ENCODE data around the gene EHF.

Gene EHF

GRCh38 chr11:34640050-34640923, 19.4 kb downstream of the EHF start:
- Histone ChIP-seq H2BK5ac (ENCODE audit: low read length) (no peak overlapping the region), H3K4me3 (ENCODE audit: low read length in 2 of 2) (no peak overlapping the region), H2BK12ac (ENCODE audit: low read length) (no peak overlapping the region), H3K23ac (ENCODE audit: low read depth, low read length, poor library complexity) (peak overlapping the region; percentile 34), H3K4me2 (ENCODE audit: insufficient read depth, low read length, poor library complexity, severe bottlenecking) (no peak overlapping the region), H2BK15ac (ENCODE audit: low read length) (no peak overlapping the region), H2AFZ (ENCODE audit: low read length) (peak overlapping the region; percentile 63), H3K9me3 (replicated peaks in 1 of 2; ENCODE audit: control insufficient read depth in 2 of 2, insufficient read depth in 1 of 2, low read depth in 1 of 2, low read length in 2 of 2) (no peaks in the 10 kb centered on the region), H2AK5ac (ENCODE audit: low read depth, low read length) (no peak overlapping the region), H4K91ac (ENCODE audit: low read depth, low read length, poor library complexity) (no peak overlapping the region), H3K79me1 (ENCODE audit: low read depth, low read length) (no peaks in the 10 kb centered on the region), H3K14ac (ENCODE audit: low read length) (no peak overlapping the region), H3K27me3 (ENCODE audit: control insufficient read depth in 3 of 3, insufficient read depth in 3 of 3, low read depth in 1 of 3, low read length in 3 of 3) (no peaks in the 10 kb centered on the region), H3K4ac (ENCODE audit: low read length) (no peak overlapping the region), H3K18ac (ENCODE audit: low read length) (peak overlapping the region; percentile 86), H3K4me1 (ENCODE audit: control insufficient read depth in 2 of 2, insufficient read depth in 1 of 2, low read depth in 1 of 2, low read length in 2 of 2) (peaks cover 6 to 7% of the 10 kb centered on the region in 2 donors), H3K27ac (replicated peaks; ENCODE audit: low read length) (no peak overlapping the region), H2BK120ac (ENCODE audit: low read depth, low read length) (no peak overlapping the region), H4K8ac (ENCODE audit: low read depth, low read length) (no peak overlapping the region), H3K9ac (ENCODE audit: low read depth, low read length, poor library complexity) (no peak overlapping the region), H3K36me3 (replicated peaks in 1 of 2; ENCODE audit: control insufficient read depth in 2 of 2, insufficient read depth in 2 of 2, low read length in 2 of 2) (no peaks in the 10 kb centered on the region)
- no CpG with 5 or more reads among the region's 8 CpGs for WGBS, 2 donors (ENCODE audit: extremely low coverage in 2 of 2, insufficient read length in 2 of 2, insufficient replicate concordance in 1 of 2)
- DNase-seq (ENCODE audit: low spot score) = no peak

- Histone ChIP-seq H3K18ac (ENCODE audit: low read length) (no peak overlapping the region), H3K4me3 (ENCODE audit: low read length in 2 of 2) (no peak overlapping the region), H3K14ac (ENCODE audit: low read length) (no peak overlapping the region), H2BK15ac (ENCODE audit: low read length) (no peak overlapping the region), H3K4me2 (ENCODE audit: insufficient read depth, low read length, poor library complexity, severe bottlenecking) (no peak overlapping the region), H3K27me3 (ENCODE audit: control insufficient read depth in 3 of 3, insufficient read depth in 3 of 3, low read depth in 1 of 3, low read length in 3 of 3) (no peaks in the 10 kb centered on the region), H2AFZ (ENCODE audit: low read length) (no peak overlapping the region), H3K23ac (ENCODE audit: low read depth, low read length, poor library complexity) (no peak overlapping the region), H2BK5ac (ENCODE audit: low read length) (no peak overlapping the region), H3K9ac (ENCODE audit: low read depth, low read length, poor library complexity) (no peak overlapping the region), H4K8ac (ENCODE audit: low read depth, low read length) (no peak overlapping the region), H3K27ac (replicated peaks; ENCODE audit: low read length) (no peak overlapping the region), H3K36me3 (replicated peaks in 1 of 2; ENCODE audit: control insufficient read depth in 2 of 2, insufficient read depth in 2 of 2, low read length in 2 of 2) (no peaks in the 10 kb centered on the region), H2BK12ac (ENCODE audit: low read length) (no peak overlapping the region), H3K9me3 (replicated peaks in 1 of 2; ENCODE audit: control insufficient read depth in 2 of 2, insufficient read depth in 1 of 2, low read depth in 1 of 2, low read length in 2 of 2) (no peaks in the 10 kb centered on the region), H4K91ac (ENCODE audit: low read depth, low read length, poor library complexity) (no peak overlapping the region), H3K4ac (ENCODE audit: low read length) (no peak overlapping the region), H2AK5ac (ENCODE audit: low read depth, low read length) (no peak overlapping the region), H2BK120ac (ENCODE audit: low read depth, low read length) (no peak overlapping the region), H3K4me1 (ENCODE audit: control insufficient read depth in 2 of 2, insufficient read depth in 1 of 2, low read depth in 1 of 2, low read length in 2 of 2) (peaks cover 6 to 7% of the 10 kb centered on the region in 2 donors), H3K79me1 (ENCODE audit: low read depth, low read length) (no peaks in the 10 kb centered on the region)
- no peak for DNase-seq (ENCODE audit: low spot score)
- no CpG with 5 or more reads among the region's 2 CpGs for WGBS, 2 donors (ENCODE audit: extremely low coverage in 2 of 2, insufficient read length in 2 of 2, insufficient replicate concordance in 1 of 2)
Measured at GRCh38 chr11:34640924-34641275, 20.0 kb downstream of the EHF start.

GRCh38 chr11:34641456-34641855, 20.6 kb downstream of the EHF start:
- WGBS, 2 donors (ENCODE audit: extremely low coverage in 2 of 2, insufficient read length in 2 of 2, insufficient replicate concordance in 1 of 2) = no CpG with 5 or more reads among the region's 5 CpGs
- H3K27me3 ChIP-seq (ENCODE audit: control insufficient read depth in 3 of 3, insufficient read depth in 3 of 3, low read depth in 1 of 3, low read length in 3 of 3) = no peaks in the 10 kb centered on the region
- H3K4me2 ChIP-seq (ENCODE audit: insufficient read depth, low read length, poor library complexity, severe bottlenecking) = no peak overlapping the region

GRCh38 chr11:34642001-34642554, 21.2 kb downstream of the EHF start:
- H3K4me3 ChIP-seq (ENCODE audit: low read length in 2 of 2) = no peak overlapping the region
- no peak overlapping the region for H3K4ac ChIP-seq (ENCODE audit: low read length)
- H2BK12ac ChIP-seq (ENCODE audit: low read length) = no peak overlapping the region
- H3K4me2 ChIP-seq (ENCODE audit: insufficient read depth, low read length, poor library complexity, severe bottlenecking) = no peak overlapping the region
- no peak overlapping the region for H3K18ac ChIP-seq (ENCODE audit: low read length)
- no peaks in the 10 kb centered on the region for H3K9me3 ChIP-seq (replicated peaks in 1 of 2; ENCODE audit: control insufficient read depth in 2 of 2, insufficient read depth in 1 of 2, low read depth in 1 of 2, low read length in 2 of 2)
- H3K27ac ChIP-seq (replicated peaks; ENCODE audit: low read length) = no peak overlapping the region
- DNase-seq (ENCODE audit: low spot score) = no peak
- no peak overlapping the region for H2BK120ac ChIP-seq (ENCODE audit: low read depth, low read length)
- no peak overlapping the region for H3K23ac ChIP-seq (ENCODE audit: low read depth, low read length, poor library complexity)
- no peaks in the 10 kb centered on the region for H3K27me3 ChIP-seq (ENCODE audit: control insufficient read depth in 3 of 3, insufficient read depth in 3 of 3, low read depth in 1 of 3, low read length in 3 of 3)
- H2BK5ac ChIP-seq (ENCODE audit: low read length) = no peak overlapping the region
- H2BK15ac ChIP-seq (ENCODE audit: low read length) = no peak overlapping the region
- no peak overlapping the region for H3K9ac ChIP-seq (ENCODE audit: low read depth, low read length, poor library complexity)
- no peaks in the 10 kb centered on the region for H3K79me1 ChIP-seq (ENCODE audit: low read depth, low read length)
- no peaks in the 10 kb centered on the region for H3K36me3 ChIP-seq (replicated peaks in 1 of 2; ENCODE audit: control insufficient read depth in 2 of 2, insufficient read depth in 2 of 2, low read length in 2 of 2)
- no CpG with 5 or more reads among the region's 6 CpGs for WGBS, 2 donors (ENCODE audit: extremely low coverage in 2 of 2, insufficient read length in 2 of 2, insufficient replicate concordance in 1 of 2)
- no peak overlapping the region for H4K8ac ChIP-seq (ENCODE audit: low read depth, low read length)
- H2AFZ ChIP-seq (ENCODE audit: low read length) = no peak overlapping the region
- H2AK5ac ChIP-seq (ENCODE audit: low read depth, low read length) = no peak overlapping the region
- H3K4me1 ChIP-seq (ENCODE audit: control insufficient read depth in 2 of 2, insufficient read depth in 1 of 2, low read depth in 1 of 2, low read length in 2 of 2) = peaks cover 6 to 7% of the 10 kb centered on the region in 2 donors
- no peak overlapping the region for H3K14ac ChIP-seq (ENCODE audit: low read length)
- no peak overlapping the region for H4K91ac ChIP-seq (ENCODE audit: low read depth, low read length, poor library complexity)

More at GRCh38 chr11:34641456-34641855, 20.6 kb downstream of the EHF start:
- Histone ChIP-seq H3K9ac (ENCODE audit: low read depth, low read length, poor library complexity) (no peak overlapping the region), H2BK120ac (ENCODE audit: low read depth, low read length) (no peak overlapping the region), H3K14ac (ENCODE audit: low read length) (no peak overlapping the region), H3K36me3 (replicated peaks in 1 of 2; ENCODE audit: control insufficient read depth in 2 of 2, insufficient read depth in 2 of 2, low read length in 2 of 2) (no peaks in the 10 kb centered on the region), H3K9me3 (replicated peaks in 1 of 2; ENCODE audit: control insufficient read depth in 2 of 2, insufficient read depth in 1 of 2, low read depth in 1 of 2, low read length in 2 of 2) (no peaks in the 10 kb centered on the region), H3K18ac (ENCODE audit: low read length) (no peak overlapping the region), H4K8ac (ENCODE audit: low read depth, low read length) (no peak overlapping the region), H2BK15ac (ENCODE audit: low read length) (no peak overlapping the region), H3K4me3 (ENCODE audit: low read length in 2 of 2) (no peak overlapping the region), H2BK12ac (ENCODE audit: low read length) (no peak overlapping the region), H3K79me1 (ENCODE audit: low read depth, low read length) (no peaks in the 10 kb centered on the region), H3K4me1 (ENCODE audit: control insufficient read depth in 2 of 2, insufficient read depth in 1 of 2, low read depth in 1 of 2, low read length in 2 of 2) (peaks cover 6 to 7% of the 10 kb centered on the region in 2 donors), H2BK5ac (ENCODE audit: low read length) (no peak overlapping the region), H3K23ac (ENCODE audit: low read depth, low read length, poor library complexity) (no peak overlapping the region), H3K27ac (replicated peaks; ENCODE audit: low read length) (no peak overlapping the region), H4K91ac (ENCODE audit: low read depth, low read length, poor library complexity) (no peak overlapping the region), H2AK5ac (ENCODE audit: low read depth, low read length) (no peak overlapping the region), H2AFZ (ENCODE audit: low read length) (no peak overlapping the region), H3K4ac (ENCODE audit: low read length) (no peak overlapping the region)
- DNase-seq (ENCODE audit: low spot score) = no peak
